Stimulated activated CD4-positive, alpha-beta T cell treated with anti-CD3 and anti-CD28 coated beads, TNF-alpha, amount 100 ng/mL, for 48 hours (primary cell): ENCODE data around the gene PRICKLE3.
A peak's percentile ranks its signal among the peaks of the same experiment; 100 is the strongest.

Experiments
- DNase-seq, 3 donors: peaks; one replicate each; pipeline ENCODE4 v3.0.0-alpha.2; 2020; ENCODE audit warnings: low read depth in 3 of 3

Gene PRICKLE3, protein sequence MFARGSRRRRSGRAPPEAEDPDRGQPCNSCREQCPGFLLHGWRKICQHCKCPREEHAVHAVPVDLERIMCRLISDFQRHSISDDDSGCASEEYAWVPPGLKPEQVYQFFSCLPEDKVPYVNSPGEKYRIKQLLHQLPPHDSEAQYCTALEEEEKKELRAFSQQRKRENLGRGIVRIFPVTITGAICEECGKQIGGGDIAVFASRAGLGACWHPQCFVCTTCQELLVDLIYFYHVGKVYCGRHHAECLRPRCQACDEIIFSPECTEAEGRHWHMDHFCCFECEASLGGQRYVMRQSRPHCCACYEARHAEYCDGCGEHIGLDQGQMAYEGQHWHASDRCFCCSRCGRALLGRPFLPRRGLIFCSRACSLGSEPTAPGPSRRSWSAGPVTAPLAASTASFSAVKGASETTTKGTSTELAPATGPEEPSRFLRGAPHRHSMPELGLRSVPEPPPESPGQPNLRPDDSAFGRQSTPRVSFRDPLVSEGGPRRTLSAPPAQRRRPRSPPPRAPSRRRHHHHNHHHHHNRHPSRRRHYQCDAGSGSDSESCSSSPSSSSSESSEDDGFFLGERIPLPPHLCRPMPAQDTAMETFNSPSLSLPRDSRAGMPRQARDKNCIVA

DNA sequence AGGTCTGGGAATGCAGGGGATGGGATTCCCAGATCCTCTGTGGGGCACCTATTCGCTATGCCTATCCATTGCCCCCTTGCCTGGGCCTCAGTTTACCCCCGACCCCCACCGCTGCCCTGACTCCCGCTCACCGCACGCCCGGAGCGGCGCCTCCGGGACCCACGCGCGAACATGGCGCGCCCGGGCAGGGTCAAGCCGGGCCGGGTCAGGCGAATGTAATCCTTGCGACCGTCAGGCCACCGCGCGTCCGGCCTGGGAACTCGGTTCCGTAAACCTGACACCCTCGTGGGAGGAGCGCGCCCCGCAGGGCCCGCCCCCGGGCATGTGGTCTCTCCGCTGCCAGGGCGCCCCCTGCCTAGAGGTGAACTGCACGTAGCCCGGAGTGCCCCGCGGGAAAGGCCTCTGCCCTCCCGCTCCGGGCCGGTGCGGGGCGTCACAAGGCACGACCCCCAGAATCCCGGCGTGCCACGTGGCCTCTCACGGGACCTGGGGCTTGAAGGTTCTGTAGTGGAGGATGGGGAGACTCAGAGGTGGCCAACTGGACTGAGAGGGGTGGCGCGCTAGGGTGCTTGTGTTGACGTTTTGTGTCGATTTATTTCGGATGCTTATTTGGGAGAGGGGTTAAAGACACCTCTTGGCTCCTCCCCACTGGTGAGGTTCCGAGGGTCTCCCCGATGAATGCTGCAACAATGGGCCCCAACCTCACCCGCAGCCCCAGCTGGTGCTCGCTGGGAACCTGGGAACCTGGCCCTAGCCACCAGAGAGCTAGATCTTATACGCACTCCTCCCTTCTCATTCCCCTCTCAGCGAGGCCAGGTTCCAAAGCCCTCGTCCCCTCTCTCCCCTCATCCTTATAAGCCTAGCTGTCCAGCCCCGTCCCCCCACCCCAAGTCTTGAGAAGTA, at the start of gene PRICKLE3:
PRICKLE3 (minus strand) TSS at position 249 of the 903 bp plus-strand sequence; CDS start at position 173, 76 bp downstream.
- DNase-seq = peak in 1 of 3 donors; percentile 69

DNA sequence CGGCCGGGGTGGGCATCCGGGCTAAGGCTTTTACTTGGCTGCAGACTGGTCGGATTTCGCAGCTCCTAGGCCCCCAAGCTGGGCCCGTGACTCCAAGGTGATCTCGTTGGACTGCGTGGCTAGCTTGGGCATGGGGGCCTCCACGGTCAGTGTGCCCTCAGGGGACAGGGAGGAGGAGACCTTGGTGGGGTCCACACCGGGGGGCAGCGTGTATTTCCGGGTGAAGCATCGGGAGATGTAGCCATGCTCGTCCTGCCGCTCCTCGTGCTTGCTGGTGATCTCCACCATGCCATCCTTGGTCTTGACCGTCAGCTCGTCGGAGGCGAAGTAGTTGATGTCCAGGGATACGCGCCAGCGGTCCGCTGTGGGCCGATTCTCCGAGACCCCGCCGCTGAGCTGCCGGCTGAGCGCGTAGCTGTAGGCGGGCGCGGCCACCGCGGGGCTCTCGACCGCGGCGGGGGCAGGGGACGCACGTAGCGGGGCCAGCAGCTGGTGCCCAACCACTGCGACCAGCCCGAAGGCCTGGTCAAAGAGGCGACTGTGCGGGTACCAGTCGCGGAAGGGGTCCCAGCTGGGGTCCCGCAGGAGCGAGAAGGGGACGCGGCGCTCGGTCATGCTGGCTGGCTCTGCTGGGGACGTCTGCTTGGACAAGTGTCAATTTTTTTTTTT, 47.8 kb upstream of the PRICKLE3 start:
- no peak for DNase-seq

DNA sequence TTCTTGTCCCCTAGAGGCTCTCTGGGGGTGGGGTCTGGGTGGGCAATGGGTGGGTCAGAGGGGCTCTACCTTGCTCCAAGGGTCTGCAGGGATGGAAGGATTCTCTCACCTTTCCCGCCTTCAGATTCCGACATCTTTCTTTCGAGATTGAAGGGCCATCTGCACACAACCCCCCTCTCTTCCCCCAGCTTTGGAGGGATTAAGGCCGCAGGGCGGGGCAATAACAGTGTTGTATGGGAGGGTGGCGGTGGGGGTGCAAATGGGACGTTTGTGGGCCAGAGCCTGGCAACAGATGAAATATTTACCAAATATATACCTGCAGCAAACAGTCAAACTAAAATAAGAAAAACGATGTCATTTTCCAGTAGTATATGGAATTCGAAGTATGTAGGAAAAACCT, 47.0 kb upstream of the PRICKLE3 start, which contains the start of gene CACNA1F:
CACNA1F (minus strand) TSS at position 165 of the 400 bp plus-strand sequence; CDS start at position 134, 31 bp downstream.
- no peak for DNase-seq

DNA sequence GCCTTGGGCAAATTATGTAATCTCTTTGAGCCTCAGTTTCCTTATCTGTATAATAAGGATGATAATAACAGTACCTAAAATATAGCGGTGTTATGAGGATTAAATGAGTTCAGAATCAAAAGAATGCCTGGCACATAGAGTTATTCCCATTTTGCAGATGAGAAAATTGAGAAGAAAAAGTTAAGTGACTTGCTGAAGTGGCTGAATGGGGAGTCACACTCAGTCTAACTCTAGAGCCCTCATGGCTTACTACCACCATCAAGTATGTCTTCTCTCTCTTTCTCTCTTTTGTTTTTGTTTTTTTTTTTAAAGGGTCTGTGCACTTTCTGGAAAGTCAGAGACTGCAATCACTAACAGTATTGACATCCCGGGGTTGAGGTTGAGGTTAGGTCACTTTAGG, 46.4 kb upstream of the PRICKLE3 start:
- DNase-seq = no peak

DNA sequence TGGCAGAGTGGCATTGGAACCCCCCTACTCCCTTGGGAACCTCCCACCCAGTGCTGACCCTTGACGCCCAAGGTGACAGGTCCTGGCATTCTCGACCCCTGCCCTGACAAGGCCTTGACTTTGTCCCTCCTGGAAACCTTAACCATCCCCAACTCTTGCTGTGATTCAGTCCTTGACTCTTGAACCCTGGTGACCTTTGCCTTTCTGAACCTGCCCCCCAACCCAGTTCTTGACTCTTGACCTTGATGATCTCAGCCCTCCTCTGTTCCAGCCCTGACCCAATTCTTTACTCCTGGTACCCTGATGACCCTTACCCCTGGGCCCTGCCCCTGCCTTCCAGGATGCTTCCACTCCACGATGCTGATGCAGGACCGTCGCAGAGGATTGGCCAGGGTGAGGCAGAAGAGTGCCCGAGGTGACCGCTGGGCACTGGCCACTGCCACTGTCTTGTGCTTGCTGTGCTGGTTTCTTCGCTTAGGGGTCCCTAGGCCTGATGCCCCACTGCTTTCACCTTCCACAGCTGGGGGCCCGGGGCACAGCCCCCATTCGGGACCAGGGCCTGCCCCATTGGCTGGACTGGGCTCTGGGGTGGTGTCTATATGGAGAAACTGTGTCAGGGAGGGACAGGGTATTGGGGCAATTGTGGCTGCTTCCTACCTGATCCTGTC, 45.3 kb upstream of the PRICKLE3 start:
- DNase-seq = no peak

DNA sequence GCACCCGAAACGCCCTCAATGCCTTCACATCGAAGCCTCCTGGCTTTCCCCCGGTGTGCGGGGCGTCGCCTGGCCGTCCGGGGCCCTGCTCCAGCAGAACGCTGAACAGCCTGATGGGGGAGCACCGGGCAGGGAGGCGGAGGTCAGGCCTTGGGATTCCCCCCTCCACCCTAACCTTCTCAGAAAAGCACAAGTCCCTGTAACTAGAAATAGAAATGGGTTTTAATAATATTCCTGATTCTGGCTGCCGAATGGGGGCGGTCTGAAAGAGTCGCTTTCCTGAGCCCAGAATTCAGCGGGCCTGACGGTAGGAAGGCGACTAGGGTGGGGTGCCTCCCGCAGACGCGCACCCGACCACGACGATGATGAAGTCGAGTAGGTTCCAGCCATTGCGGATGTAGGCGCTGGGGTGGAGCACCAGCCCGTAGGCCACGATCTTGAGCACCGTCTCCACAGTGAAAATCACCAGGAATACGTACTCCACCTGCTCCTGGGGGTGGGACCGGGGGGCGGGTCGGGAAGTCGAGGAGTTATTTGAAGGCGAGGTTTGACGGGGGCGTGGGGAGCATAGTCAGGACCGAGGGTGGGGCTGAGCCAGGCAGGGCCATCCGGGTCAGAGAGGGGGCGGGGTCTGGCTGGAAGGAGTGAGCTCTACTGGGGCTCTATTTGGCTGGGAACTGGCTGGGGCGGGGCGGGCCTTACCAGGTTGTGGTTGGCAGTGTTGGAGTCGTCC, 44.5 kb upstream of the PRICKLE3 start:
- peak; percentile 26 to 68 (median 44) for DNase-seq

DNA sequence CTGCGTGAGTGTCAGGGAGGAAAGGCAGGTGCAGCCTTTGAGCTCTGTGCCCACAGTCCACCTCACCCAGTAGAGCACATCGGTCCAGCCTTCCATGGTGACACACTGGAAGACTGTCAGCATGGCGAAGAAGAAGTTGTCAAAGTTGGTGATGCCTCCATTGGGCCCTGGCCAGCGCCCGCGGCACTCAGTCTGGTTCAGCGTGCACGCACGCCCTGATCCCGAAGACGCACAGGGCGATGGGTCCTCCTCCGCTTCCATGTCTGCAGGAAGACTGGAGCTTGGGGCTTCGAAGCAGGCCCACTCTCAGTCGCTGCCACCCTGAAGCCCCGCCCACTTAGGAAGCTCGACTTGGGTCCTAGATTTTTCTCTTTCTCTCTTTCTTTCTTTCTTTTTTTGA, 42.0 kb upstream of the PRICKLE3 start:
- DNase-seq = no peak

DNA sequence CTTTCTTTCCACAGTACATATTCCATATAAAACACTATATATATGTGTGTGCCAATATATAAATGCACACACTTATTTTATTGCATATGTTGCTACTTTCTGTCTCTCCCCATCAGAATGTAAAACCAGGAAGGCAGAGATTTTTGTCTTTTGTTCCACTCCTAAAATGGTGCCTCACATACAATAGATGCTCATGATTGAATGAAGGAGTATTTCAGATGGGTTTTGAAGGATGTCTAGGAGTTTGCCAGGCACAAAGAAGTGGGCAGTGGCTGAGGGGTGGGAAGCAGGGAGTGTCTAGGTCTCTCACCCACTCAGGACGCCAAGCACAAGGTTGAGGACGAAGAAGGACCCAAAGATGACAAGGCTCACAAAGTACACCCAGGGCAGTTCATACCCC, 41.6 kb upstream of the PRICKLE3 start:
- no peak for DNase-seq

DNA sequence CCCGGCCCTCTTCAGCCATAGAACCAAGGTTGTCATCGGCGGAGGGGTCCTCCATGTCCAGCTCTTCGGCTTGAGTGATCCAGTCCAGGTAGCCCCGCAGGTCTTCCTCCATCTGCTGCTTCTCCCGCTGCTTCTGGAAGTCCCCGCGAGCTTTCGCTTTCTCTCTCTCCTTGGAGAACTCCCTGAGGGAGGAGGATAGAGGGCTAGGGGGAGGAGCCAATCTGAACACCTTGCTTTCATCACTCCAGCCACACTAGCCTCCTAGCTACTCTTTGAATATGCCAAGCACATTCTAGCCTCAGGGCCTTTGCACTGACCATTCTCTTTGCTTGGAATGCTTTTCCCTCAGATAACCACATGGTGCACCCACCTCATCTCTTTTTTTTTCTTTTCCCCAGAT, 40.8 kb upstream of the PRICKLE3 start:
- no peak for DNase-seq

DNA sequence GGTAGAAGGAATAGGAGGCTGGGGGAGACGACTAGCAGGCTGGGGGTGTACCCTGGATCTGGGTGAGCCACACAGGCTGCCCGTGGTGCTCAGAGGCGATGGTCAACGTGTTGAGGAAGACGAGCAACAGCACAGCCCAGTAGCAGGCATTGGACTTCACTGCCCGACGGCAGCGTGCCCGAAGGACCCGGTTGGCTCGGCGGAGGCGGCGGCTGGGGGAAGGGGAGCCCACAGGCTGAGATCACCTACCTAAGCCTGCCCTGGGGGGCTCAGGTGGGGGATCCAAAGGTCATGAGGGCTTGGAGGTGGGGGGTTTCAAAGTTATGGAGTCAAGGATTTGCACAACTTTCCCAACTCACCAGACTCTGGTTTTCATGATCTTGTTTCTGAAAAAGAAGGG, 39.7 kb upstream of the PRICKLE3 start:
- no peak for DNase-seq

DNA sequence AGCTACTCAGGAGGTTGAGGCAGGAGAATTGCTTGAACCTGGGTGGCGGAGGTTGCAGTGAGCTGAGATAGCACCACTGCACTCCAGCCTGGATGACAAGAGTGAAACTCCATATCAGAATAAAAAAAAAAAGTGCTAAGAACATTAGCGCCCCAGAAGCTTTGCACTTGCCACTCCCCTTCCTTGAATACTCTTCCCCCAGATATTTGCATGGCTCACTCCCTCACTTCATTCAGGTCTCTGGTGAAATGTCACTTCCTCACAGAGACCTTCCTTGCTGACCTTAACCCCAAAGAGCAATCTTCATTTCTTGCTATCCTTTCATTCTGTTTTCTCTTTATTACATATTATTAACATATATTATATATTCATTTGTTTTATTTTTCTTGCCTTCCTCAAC, 35.7 kb upstream of the PRICKLE3 start:
- DNase-seq = no peak

DNA sequence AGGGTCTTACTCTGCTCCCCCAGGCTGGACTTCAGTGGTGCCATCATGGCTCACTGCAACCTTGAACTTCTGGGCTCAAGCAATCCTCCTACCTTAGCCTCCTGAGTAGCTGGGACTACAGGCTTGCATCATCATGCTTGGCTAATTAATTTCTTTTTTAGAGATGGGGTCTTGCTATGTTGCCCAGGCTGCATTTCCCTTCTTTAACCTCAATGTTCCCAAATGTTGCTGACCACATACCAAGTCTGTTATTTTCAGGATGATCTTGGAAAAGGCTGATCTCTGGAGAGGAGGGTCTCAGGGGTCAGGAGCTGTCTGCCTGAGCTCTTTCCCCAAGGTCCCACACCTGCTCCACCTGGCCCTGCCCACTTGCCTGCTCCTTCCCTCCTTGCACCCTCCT, 33.9 kb upstream of the PRICKLE3 start:
- DNase-seq = no peak

DNA sequence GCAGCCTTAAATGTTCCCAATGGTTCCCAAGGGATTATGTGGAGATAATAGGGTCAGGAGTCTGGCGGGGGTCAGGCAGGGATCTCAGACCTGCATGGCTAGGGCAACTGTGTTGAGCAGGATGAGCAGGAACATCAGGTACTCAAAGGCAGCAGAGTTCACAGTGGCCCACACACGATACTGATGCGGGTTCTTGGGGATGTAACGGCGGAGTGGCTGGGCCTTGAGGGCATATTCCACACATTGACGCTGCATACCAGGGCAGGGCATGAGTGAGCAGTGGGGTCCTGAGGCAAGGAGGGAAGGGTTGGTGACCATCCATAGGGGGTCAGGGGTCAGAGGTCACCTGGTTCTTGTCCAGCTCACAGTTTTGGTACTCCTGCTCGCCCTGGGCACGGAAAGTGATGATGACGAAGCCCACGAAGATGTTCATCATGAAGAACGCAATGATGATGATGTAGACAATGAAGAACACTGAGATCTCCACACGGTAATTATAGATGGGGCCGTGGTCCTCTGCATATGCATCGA, 28.9 kb upstream of the PRICKLE3 start:
- no peak for DNase-seq

DNA sequence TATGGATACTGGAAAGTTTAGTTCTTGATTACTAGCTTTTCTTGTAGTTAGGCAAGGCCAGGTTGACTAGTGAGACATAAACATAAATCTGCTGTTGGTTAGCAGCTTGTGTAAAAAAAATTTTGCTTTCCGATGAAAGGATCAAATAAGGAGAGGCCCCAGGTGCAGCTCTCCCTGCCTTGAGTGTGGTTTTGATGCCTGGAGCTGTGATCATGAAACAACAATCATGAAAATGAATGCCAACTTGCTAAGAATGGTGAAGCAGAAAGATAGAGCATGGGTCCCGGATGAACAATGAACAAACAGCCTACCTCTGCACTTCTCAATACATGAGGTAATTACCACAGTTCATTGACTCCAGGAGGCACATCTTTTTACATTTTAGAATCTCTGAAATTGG, 28.2 kb upstream of the PRICKLE3 start:
- DNase-seq = no peak

DNA sequence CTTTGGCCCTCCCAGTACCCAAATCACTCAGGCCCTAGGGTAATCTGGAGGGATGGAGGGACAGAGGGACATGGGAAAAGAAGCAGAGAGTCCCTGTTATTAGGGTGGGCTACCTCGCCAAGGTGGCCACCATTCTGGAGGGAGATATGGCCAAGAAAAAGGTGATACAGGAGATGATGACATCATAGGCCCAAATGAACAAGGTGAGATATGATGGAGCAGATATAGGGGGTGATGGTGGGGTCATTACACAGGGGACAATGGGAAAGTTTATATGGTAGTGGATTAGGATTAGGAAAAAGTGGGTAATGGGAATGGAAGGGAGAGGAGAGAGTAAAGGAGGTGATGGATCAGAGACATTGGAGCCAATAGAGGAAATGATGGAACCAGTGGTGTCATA, 26.7 kb upstream of the PRICKLE3 start:
- no peak for DNase-seq

DNA sequence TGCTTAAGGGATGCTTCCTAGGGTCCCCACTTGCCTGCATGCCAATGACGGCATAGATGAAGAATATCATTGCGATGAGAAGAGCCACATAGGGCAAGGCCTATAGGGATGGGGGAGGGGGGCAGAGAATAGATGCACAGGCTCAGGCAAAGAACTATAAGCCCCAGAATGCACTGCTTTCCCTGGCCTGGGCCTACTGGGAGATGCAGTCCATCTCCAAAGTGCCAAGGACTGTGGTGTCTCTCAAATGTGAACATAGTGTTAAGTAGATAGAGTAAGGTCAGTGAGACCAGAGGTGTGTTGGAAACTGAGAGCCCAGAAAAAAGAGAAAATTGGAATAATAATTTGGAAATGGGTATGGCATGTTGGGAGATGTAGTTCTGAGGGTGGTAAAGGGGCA, 26.0 kb upstream of the PRICKLE3 start:
- no peak for DNase-seq

DNA sequence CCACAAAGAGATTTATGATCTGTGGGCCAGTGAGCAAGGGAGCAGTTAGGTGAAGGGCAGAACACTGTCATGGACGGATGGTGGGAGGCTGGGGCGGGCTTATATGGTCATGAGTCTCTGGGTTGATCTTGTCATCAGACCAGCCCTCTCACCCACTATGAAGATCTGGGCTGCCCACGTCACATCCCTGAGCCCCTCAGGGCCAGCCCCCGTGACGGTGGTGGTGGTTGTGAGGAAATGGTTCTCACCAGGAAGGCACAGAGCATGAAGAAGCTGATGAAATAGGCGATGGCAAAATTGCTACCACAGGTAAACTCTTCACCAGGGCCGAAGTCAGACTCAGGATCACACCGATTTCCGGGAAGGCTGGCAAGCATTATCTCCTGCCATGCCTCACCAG, 24.9 kb upstream of the PRICKLE3 start:
- DNase-seq = no peak

DNA sequence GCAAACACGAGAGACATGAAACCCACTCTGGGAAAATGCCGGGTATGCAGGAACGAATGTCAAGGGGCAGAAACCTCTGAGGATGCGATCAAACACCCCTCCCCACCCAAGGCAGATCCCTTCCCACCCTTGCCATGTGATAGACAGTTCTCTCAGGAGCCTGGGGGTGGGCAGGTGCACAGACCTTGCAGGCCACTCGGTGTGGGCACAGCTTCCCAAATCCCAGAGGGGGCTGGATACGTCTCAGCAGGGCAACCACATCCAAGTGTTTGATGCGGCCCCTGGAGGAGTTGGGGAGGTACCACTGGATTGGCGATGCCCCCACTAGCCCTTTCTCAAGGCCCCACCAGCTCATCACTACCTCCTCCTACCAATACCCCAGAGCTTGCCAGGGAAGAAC, 24.2 kb upstream of the PRICKLE3 start:
- DNase-seq = no peak

DNA sequence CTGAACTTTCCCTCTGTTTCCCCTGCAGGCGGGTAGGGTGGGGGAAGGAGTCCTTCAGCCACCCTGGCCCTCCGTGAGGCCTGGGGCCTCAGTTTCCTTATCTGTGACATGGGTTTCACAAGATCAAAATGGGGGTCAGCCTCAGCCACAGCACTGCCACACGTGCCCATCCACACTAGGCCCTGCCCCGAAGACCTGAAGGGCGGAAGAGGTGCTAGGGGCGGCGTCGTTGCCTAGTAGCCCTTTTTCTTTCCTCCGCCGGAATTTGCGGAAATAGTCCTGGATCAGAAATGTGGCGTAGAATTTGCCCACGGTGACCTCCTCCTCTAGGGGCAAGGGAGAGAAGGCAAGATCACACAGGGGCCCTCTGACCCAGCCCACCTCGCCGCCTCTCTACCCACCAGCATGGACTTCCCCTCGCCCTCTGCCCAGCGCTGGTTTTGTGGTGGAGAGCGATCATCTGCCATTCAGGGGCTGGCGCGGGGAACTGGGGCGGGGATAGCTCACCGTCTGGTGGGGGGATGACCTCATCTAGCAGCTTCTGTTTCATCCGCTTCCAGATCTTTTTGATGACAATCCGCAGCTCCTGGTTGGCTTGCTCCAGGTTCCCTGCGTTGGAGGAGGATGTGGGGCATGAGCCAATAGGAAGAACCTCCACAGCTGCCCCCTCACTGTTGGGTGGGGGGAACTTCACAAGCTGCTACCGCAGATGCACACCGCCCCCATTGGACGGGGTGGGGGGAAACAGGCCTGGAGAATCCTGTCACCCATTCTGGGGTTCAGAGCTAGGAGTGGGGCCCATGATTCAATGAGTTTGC, 23.5 kb upstream of the PRICKLE3 start:
- DNase-seq = no peak
